GM12878 (cell line): ENCODE results near the gene USE1. TPM values are rescaled to one million over a fixed set of nuclear protein-coding genes. Genes with fewer than 3 reads are reported as not detected.

Experiments used
- ATAC-seq: fragments of 200-7000 bp; cut with Tn5 transposase; 3 replicates; pipeline ENCODE4 v1.9.1; 2020; ENCODE audit warnings: mild to moderate bottlenecking, moderate library complexity
- BruUV-seq: library from RNA; stranded (reverse); fragments of 400-500 nt; replicated peaks from 2 replicates; lab custom pipeline; 2021; lab: Mats Ljungman, UMichigan
- CTCF ChIA-PET: fragments of 300-600 bp; sonication (Branson Sonifier 250); formaldehyde crosslinking; extraction: SDS; loops from one replicate; lab custom pipeline; 2021; ENCODE audit warnings: inconsistent platforms; lab: Yijun Ruan, JAX
- POLR2A ChIA-PET: fragments of 350-600 bp; formaldehyde crosslinking; extraction: SDS; loops from one replicate; lab custom pipeline; 2021; ENCODE audit warnings: inconsistent platforms; lab: Charles Lee
- RAD21 ChIA-PET: fragments of 300-600 bp; sonication (Branson Sonifier 250); formaldehyde crosslinking; loops from one replicate; lab custom pipeline; 2023; ENCODE audit warnings: antibody characterized with exemption; ENCODE audit not compliant: unreplicated experiment; lab: Charles Lee
- SMC1A ChIA-PET: fragments of 300-600 bp; sonication (Branson Sonifier 250); formaldehyde crosslinking; loops from one replicate; lab custom pipeline; 2023; ENCODE audit not compliant: unreplicated experiment, uncharacterized antibody; lab: Charles Lee
- DNase-seq: peaks from one replicate; pipeline ENCODE4 v3.0.0-alpha.2; 2011; ENCODE audit warnings: low read depth, low spot score
- FAIRE-seq: peaks from 3 replicates; lab custom pipeline; 2011; peaks lifted over from hg19 to GRCh38; lab: Jason Lieb, UNC
- H2AFZ ChIP-seq: 2 replicates; pipeline ENCODE4 v1.6.0; 2011; ENCODE audit warnings: low read depth, low read length, control low read depth; ENCODE audit not compliant: control insufficient read depth
- H3K27ac ChIP-seq: 2 replicates; pipeline ENCODE4 v1.5.1; 2011; ENCODE audit warnings: control low read depth; ENCODE audit not compliant: control insufficient read depth, insufficient read depth
- H3K27me3 ChIP-seq, 2 experiments: replicated peaks in 1 of 2; 2 replicates each; pipeline versions ENCODE4 v1.6.0 to v1.6.1; 2011; ENCODE audit warnings: low read length in 1 of 2; ENCODE audit not compliant: control insufficient read depth in 2 of 2, insufficient read depth in 2 of 2
- H3K36me3 ChIP-seq, 2 experiments: 2 replicates each; pipeline ENCODE4 v1.5.1; 2011; ENCODE audit warnings: low read length in 1 of 2; ENCODE audit not compliant: control insufficient read depth in 2 of 2, insufficient read depth in 2 of 2
- H3K4me1 ChIP-seq: 2 replicates; pipeline ENCODE4 v1.6.1; 2011; ENCODE audit warnings: mild to moderate bottlenecking, low read length, moderate library complexity, mixed read lengths; ENCODE audit not compliant: control insufficient read depth, insufficient read depth
- H3K4me2 ChIP-seq: 2 replicates; pipeline ENCODE4 v1.6.0; 2011; ENCODE audit warnings: control low read depth; ENCODE audit not compliant: control insufficient read depth, insufficient read depth
- H3K4me3 ChIP-seq: fragments of 200-600 bp; sonication (generic); 2 replicates; pipeline ENCODE4 v1.5.1; 2016
- H3K79me2 ChIP-seq: 2 replicates; pipeline ENCODE4 v1.6.0; 2011; ENCODE audit warnings: low read length; ENCODE audit not compliant: control insufficient read depth, insufficient read depth
- H3K9ac ChIP-seq: 2 replicates; pipeline ENCODE4 v1.8.0; 2011; ENCODE audit warnings: low read length, control low read depth, mixed read lengths; ENCODE audit not compliant: control insufficient read depth, insufficient read depth
- H3K9me3 ChIP-seq: replicated peaks from 3 replicates; pipeline ENCODE4 v1.5.1; 2011; ENCODE audit warnings: mild to moderate bottlenecking, low read length; ENCODE audit not compliant: control insufficient read depth, insufficient read depth
- H4K20me1 ChIP-seq: 2 replicates; pipeline ENCODE4 v1.6.0; 2011; ENCODE audit not compliant: control insufficient read depth, insufficient read depth
- BMI1 ChIP-seq: fragments of 450-650 bp; IDR thresholded peaks from 2 replicates; pipeline ENCODE4 v1.6.1; 2016; ENCODE audit warnings: mild to moderate bottlenecking, moderate library complexity, borderline replicate concordance
- CBX5 ChIP-seq: sonication (generic); IDR thresholded peaks from 2 replicates; pipeline ENCODE4 v1.6.1; 2016; ENCODE audit warnings: low read depth, moderate library complexity, mild to moderate bottlenecking, inconsistent platforms
- IKZF1 ChIP-seq: fragments of 450-650 bp; conservative IDR thresholded peaks from 2 replicates; pipeline ENCODE4 v1.6.1; 2017; ENCODE audit warnings: antibody characterized with exemption, mild to moderate bottlenecking
- MEF2A ChIP-seq: IDR thresholded peaks from 2 replicates; pipeline ENCODE4 v1.6.1; 2011; ENCODE audit warnings: low read depth, mild to moderate bottlenecking, low read length, moderate library complexity; ENCODE audit not compliant: insufficient read depth
- MEF2B ChIP-seq: fragments of 450-650 bp; IDR thresholded peaks from 2 replicates; pipeline ENCODE4 v1.6.1; 2018; ENCODE audit warnings: mild to moderate bottlenecking, moderate library complexity; ENCODE audit not compliant: partially characterized antibody, poor library complexity, severe bottlenecking
- NKRF ChIP-seq: fragments of 450-650 bp; conservative IDR thresholded peaks from 2 replicates; pipeline ENCODE4 v1.6.1; 2017; ENCODE audit warnings: mild to moderate bottlenecking, moderate library complexity
- NR2C2 ChIP-seq: IDR thresholded peaks from 2 replicates; pipeline ENCODE4 v1.6.1; 2011; ENCODE audit warnings: borderline replicate concordance, low read depth; ENCODE audit not compliant: control insufficient read depth, insufficient read length
- NRF1 ChIP-seq: conservative IDR thresholded peaks from 2 replicates; pipeline ENCODE4 v1.6.1; 2011; ENCODE audit warnings: mild to moderate bottlenecking, low read depth, low read length, improper control_type of control experiment
- SMAD1 ChIP-seq: fragments of 450-650 bp; IDR thresholded peaks from 2 replicates; pipeline ENCODE4 v1.6.1; 2018; ENCODE audit warnings: mild to moderate bottlenecking, low read depth; ENCODE audit not compliant: partially characterized antibody
- SP1 ChIP-seq: IDR thresholded peaks from one replicate; pipeline ENCODE4 v1.6.1; 2011; ENCODE audit warnings: low read depth, low read length
- TAF1 ChIP-seq: IDR thresholded peaks from 2 replicates; pipeline ENCODE4 v1.6.1; 2011; ENCODE audit warnings: mild to moderate bottlenecking, low read depth, low read length, borderline replicate concordance
- TCF12 ChIP-seq: IDR thresholded peaks from 2 replicates; pipeline ENCODE4 v1.6.1; 2011; ENCODE audit warnings: low read depth, mild to moderate bottlenecking, low read length
- ZNF622 ChIP-seq: fragments of 450-650 bp; IDR thresholded peaks from 2 replicates; pipeline ENCODE4 v1.6.1; 2017; ENCODE audit warnings: mild to moderate bottlenecking, inconsistent platforms
- ZSCAN29 ChIP-seq: fragments of 450-650 bp; IDR thresholded peaks from 2 replicates; pipeline ENCODE4 v1.6.1; 2017; ENCODE audit warnings: mild to moderate bottlenecking, moderate library complexity
- WGBS: methylation state at CpG from one replicate; pipeline ENCODE4 v1.1.6; 2016; ENCODE audit warnings: low lambda C conversion rate; ENCODE audit not compliant: insufficient replicate concordance, insufficient coverage; ENCODE audit errors: missing lambda C conversion rate; 5-methylcytosine and 5-hydroxymethylcytosine counted together
- in situ Hi-C: fragments of 300-500 bp; cut with MboI; formaldehyde crosslinking; loops from 9 replicates; pipeline ENCODE4 v1.14.3; 2018; ENCODE audit warnings: mixed read lengths
- intact Hi-C: fragments of 100-400 bp; cut with micrococcal nuclease; formaldehyde crosslinking; loops from one replicate; pipeline ENCODE4 v1.14.2; 2022; ENCODE audit not compliant: unreplicated experiment
- polyA plus RNA-seq, 11 experiments: library from polyadenylated mRNA; depleted of rRNA in 4 of 11; unstranded in 6 of 11; stranded (reverse) in 5 of 11; fragments of >200 nt; fragmentation: Nextera tagmentation in 4 of 11; fragmentation: Illumina TruSeq in 1 of 11; extraction: Ambion mirVana in 4 of 11; extraction: Trizol in 1 of 11; gene quantifications; 1 replicate in 1 of 11; 2 replicates in 10 of 11; pipeline versions ENCODE4 v1.2.1 to v1.2.3, GENCODE V29; 2011 to 2016; ENCODE audit warnings: inconsistent platforms in 2 of 11, missing spikeins in 2 of 11, low read depth in 1 of 11
- total RNA-seq, 4 experiments: library from RNA; depleted of rRNA in 3 of 4; stranded (reverse); fragments of >200 nt in 3 of 4; fragmentation: Illumina TruSeq in 1 of 4; extraction: Trizol in 1 of 4; gene quantifications; 2 replicates each; pipeline versions ENCODE4 v1.2.1 to v1.2.3, GENCODE V29; 2013 to 2021

USE1 gene
- total and polyA plus RNA-seq, 10 of the 15 experiments (the other 5 are each of a cell fraction or from before 2014, with no cell fraction given), result 9.7 to 24.0 (median 16.1) TPM

- no peak for FAIRE-seq
- WGBS, result 90% methylated on average over 16 of the region's 16 CpGs
- RAD21 ChIA-PET, result no interaction called here
Observed at GRCh38 chr19:17262557-17262956, 47.4 kb downstream of the USE1 start.

GRCh38 chr19:17263712-17264640, 48.8 kb downstream of the USE1 start:
- H3K4me2 ChIP-seq, result no peak overlapping the region
- ATAC-seq (no peak), DNase-seq (no peak), FAIRE-seq (no peak)
- H2AFZ ChIP-seq, result no peak overlapping the region
- 86% methylated on average over 23 of the region's 23 CpGs for whole genome bisulfite sequencing
- H3K9ac ChIP-seq, result no peak overlapping the region
- intact Hi-C loops (loop anchor here (5.0 to 10.0 kb wide), 2 partner anchors 197 to 489 kb away; no protein-coding TSS in a partner anchor), in situ Hi-C loops (no loop called here)
- ChIA-PET CTCF (interaction anchor here (0.9 to 10.5 kb wide), 5 partner anchors 9 to 29 kb away, joined by 3 to 120 read pairs (median 5); partner anchors contain the start of gene ANKLE1), POLR2A (no interaction called here), RAD21 (interaction anchor here (0.6 to 1.3 kb wide), 3 partner anchors 17 to 19 kb away, joined by 3 to 6 read pairs (median 5); no protein-coding TSS in a partner anchor), SMC1A (interaction anchor here (1.5 to 5.0 kb wide), 2 partner anchors 18 to 190 kb away, joined by 7 to 43 read pairs; partner anchors contain the start of gene ANKLE1)
- peaks cover 12% of the 10 kb centered on the region for H3K79me2 ChIP-seq
- no peak overlapping the region for H3K27ac ChIP-seq
- H3K4me3 ChIP-seq, result no peak overlapping the region
- H3K36me3 ChIP-seq, result 0 out of 4 replicates have a peak, but pooled peaks cover 0 to 1% of the 10 kb centered on the region in 2 experiments
- BruUV-seq, result no TSS peak
- H3K4me1 ChIP-seq, result peaks cover 14% of the 10 kb centered on the region
- no peaks in the 10 kb centered on the region for H4K20me1 ChIP-seq
- H3K9me3 ChIP-seq, result no peaks in the 10 kb centered on the region
- H3K27me3 ChIP-seq, result no peaks in the 10 kb centered on the region
- TF ChIP-seq SMAD1 (no peak), MEF2B (no peak), NKRF (no peak), TAF1 (no peak), ZNF622 (no peak), SP1 (no peak), BMI1 (no peak), IKZF1 (no peak), MEF2A (no peak), NR2C2 (no peak), CBX5 (no peak)

More at GRCh38 chr19:17262557-17262956, 47.4 kb downstream of the USE1 start:
- SMC1A ChIA-PET, result interaction anchor here (1.6 to 1.9 kb wide), 2 partner anchors 18 to 43 kb away, joined by 4 to 5 read pairs; partner anchors contain the start of genes ANKLE1 and MRPL34
- Histone ChIP-seq H3K9me3 (no peaks in the 10 kb centered on the region), H3K27me3 (no peaks in the 10 kb centered on the region), H3K27ac (no peak overlapping the region), H3K4me2 (no peak overlapping the region), H3K9ac (no peak overlapping the region), H3K79me2 (peaks cover 2% of the 10 kb centered on the region), H3K4me1 (peaks cover 7% of the 10 kb centered on the region)
- no peak for ATAC-seq
- DNase-seq, result no peak
- intact Hi-C loops, result loop anchor here (5.0 to 10.0 kb wide), 2 partner anchors 195 to 488 kb away; no protein-coding TSS in a partner anchor
- CTCF ChIA-PET, result interaction anchor here (1.0 to 10.5 kb wide), 2 partner anchors 20 to 58 kb away, joined by 4 to 120 read pairs; partner anchors contain the start of gene ANKLE1
- no peak for TF ChIP-seq NRF1
- TF ChIP-seq TCF12, result no peak
- TF ChIP-seq ZSCAN29, result no peak
- TF ChIP-seq, all 136 proteins: peak for 0
- Histone ChIP-seq H4K20me1 (no peaks in the 10 kb centered on the region), H3K4me3 (no peak overlapping the region), H3K36me3 (no peaks in the 10 kb centered on the region), H2AFZ (no peak overlapping the region)
- in situ Hi-C loops, result no loop called here
- POLR2A ChIA-PET, result interaction anchor here (0.6 kb wide), 1 partner anchor 20 kb away, joined by 3 read pairs; no protein-coding TSS in a partner anchor
- no TSS peak for BruUV-seq
